Suprapubic skin (tissue), 4 donors: ENCODE measurements around the gene XIST.
"Not testable (repeated sequence)": the region's sequence is repeated elsewhere in the genome, so short reads cannot be mapped to it uniquely, and the experiment has no call there.

Experiments used
- EP300 ChIP-seq: sonication (generic); formaldehyde crosslinking; IDR thresholded peaks from one replicate; pipeline ENCODE4 v1.6.1; 2017; ENCODE audit warnings: antibody characterized with exemption
- POLR2A ChIP-seq, 2 donors: fragments of 450-650 bp; IDR thresholded peaks; one replicate each; pipeline ENCODE4 v1.6.1; 2017; ENCODE audit warnings: antibody characterized with exemption in 2 of 2, mild to moderate bottlenecking in 2 of 2, moderate library complexity in 2 of 2
- POLR2AphosphoS5 ChIP-seq, 3 donors: sonication (generic); formaldehyde crosslinking; IDR thresholded peaks; one replicate each; pipeline ENCODE4 v1.6.1; 2017; ENCODE audit warnings: antibody characterized with exemption in 3 of 3
- TF ChIP-seq, protein P1 (sequence below), 2 donors: fragments of 200-600 bp in 1 of 2; fragments of 450-650 bp in 1 of 2; sonication (generic) in 1 of 2; IDR thresholded peaks; one replicate each; pipeline ENCODE4 v1.5.1; 2016 to 2019; ENCODE audit warnings: antibody characterized with exemption in 2 of 2, mild to moderate bottlenecking in 1 of 2, moderate library complexity in 1 of 2

GRCh38 chrX:73898315-73898714, 45.8 kb upstream of the XIST start:
- TF ChIP-seq, protein P1, sequence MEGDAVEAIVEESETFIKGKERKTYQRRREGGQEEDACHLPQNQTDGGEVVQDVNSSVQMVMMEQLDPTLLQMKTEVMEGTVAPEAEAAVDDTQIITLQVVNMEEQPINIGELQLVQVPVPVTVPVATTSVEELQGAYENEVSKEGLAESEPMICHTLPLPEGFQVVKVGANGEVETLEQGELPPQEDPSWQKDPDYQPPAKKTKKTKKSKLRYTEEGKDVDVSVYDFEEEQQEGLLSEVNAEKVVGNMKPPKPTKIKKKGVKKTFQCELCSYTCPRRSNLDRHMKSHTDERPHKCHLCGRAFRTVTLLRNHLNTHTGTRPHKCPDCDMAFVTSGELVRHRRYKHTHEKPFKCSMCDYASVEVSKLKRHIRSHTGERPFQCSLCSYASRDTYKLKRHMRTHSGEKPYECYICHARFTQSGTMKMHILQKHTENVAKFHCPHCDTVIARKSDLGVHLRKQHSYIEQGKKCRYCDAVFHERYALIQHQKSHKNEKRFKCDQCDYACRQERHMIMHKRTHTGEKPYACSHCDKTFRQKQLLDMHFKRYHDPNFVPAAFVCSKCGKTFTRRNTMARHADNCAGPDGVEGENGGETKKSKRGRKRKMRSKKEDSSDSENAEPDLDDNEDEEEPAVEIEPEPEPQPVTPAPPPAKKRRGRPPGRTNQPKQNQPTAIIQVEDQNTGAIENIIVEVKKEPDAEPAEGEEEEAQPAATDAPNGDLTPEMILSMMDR (IDR thresholded peaks at IDR 0.05) = not testable (repeated sequence)
- not testable (repeated sequence) for TF ChIP-seq POLR2A (IDR thresholded peaks at IDR 0.05); EP300; POLR2AphosphoS5 (IDR thresholded peaks at IDR 0.05)
